SK-N-SH treated with all-trans-retinoic acid at 6 μM for 48 hours (cell line): ENCODE measurements around the gene DCHS2.

Source experiments
- ATAC-seq: fragments of 200-7000 bp; cut with Tn5 transposase; 3 replicates; pipeline ENCODE4 v1.9.1; 2020; ENCODE audit warnings: mild to moderate bottlenecking, moderate library complexity
- ARNTL ChIP-seq: fragments of 450-650 bp; formaldehyde crosslinking; IDR thresholded peaks from 2 replicates; pipeline ENCODE4 v1.5.0; 2020; ENCODE audit warnings: low read depth, mild to moderate bottlenecking, moderate library complexity, borderline replicate concordance
- BACH2 ChIP-seq: fragments of 250-450 bp; sonication (Bioruptor Pico); IDR thresholded peaks from 2 replicates; pipeline ENCODE4 v1.9.0; 2021; ENCODE audit warnings: mild to moderate bottlenecking, borderline replicate concordance
- CSDC2 ChIP-seq: fragments of 250-450 bp; sonication (Bioruptor Pico); IDR thresholded peaks from 2 replicates; pipeline ENCODE4 v1.5.0; 2020; ENCODE audit warnings: mild to moderate bottlenecking, moderate library complexity
- GLIS3 ChIP-seq: fragments of 250-450 bp; sonication (Bioruptor Pico); IDR thresholded peaks from 2 replicates; pipeline ENCODE4 v1.5.0; 2020; ENCODE audit warnings: mild to moderate bottlenecking, moderate library complexity
- ISL1 ChIP-seq: fragments of 250-450 bp; sonication (Bioruptor Pico); IDR thresholded peaks from 2 replicates; pipeline ENCODE4 v2.1.2; 2022; ENCODE audit warnings: mild to moderate bottlenecking, moderate library complexity
- OSR1 ChIP-seq: fragments of 250-450 bp; sonication (Bioruptor Pico); IDR thresholded peaks from 2 replicates; pipeline ENCODE4 v1.8.0; 2022; ENCODE audit warnings: moderate library complexity, mild to moderate bottlenecking, inconsistent platforms
- PPARA ChIP-seq: fragments of 250-450 bp; sonication (Bioruptor Pico); IDR thresholded peaks from 2 replicates; pipeline ENCODE4 v1.5.0; 2020; ENCODE audit warnings: mild to moderate bottlenecking, borderline replicate concordance
- RARB ChIP-seq: fragments of 250-450 bp; sonication (Bioruptor Pico); IDR thresholded peaks from 2 replicates; pipeline ENCODE4 v1.8.0; 2021; ENCODE audit warnings: mild to moderate bottlenecking, moderate library complexity
- TCF4 ChIP-seq: fragments of 250-450 bp; sonication (Bioruptor Pico); IDR thresholded peaks from 2 replicates; pipeline ENCODE4 v1.8.0; 2021; ENCODE audit warnings: mild to moderate bottlenecking, moderate library complexity, borderline replicate concordance
- ZC3H10 ChIP-seq: fragments of 250-450 bp; sonication (Bioruptor Pico); IDR thresholded peaks from 2 replicates; pipeline ENCODE4 v1.5.1; 2021; ENCODE audit warnings: mild to moderate bottlenecking, moderate library complexity
- ZFP3 ChIP-seq: fragments of 250-450 bp; sonication (Bioruptor Pico); IDR thresholded peaks from 2 replicates; pipeline ENCODE4 v1.5.0; 2020; ENCODE audit warnings: mild to moderate bottlenecking, moderate library complexity
- ZNF565 ChIP-seq: fragments of 450-650 bp; formaldehyde crosslinking; conservative IDR thresholded peaks from 2 replicates; pipeline ENCODE4 v1.5.0; 2020; ENCODE audit warnings: low read depth, mild to moderate bottlenecking, moderate library complexity
- ZNF70 ChIP-seq: fragments of 450-650 bp; formaldehyde crosslinking; IDR thresholded peaks from 2 replicates; pipeline ENCODE4 v1.5.0; 2020; ENCODE audit warnings: mild to moderate bottlenecking, moderate library complexity
- ZNF8 ChIP-seq: fragments of 450-650 bp; formaldehyde crosslinking; IDR thresholded peaks from 2 replicates; pipeline ENCODE4 v1.5.0; 2020; ENCODE audit warnings: mild to moderate bottlenecking, moderate library complexity
- TF ChIP-seq, protein P1 (sequence below): fragments of 250-450 bp; sonication (Bioruptor Pico); IDR thresholded peaks from 2 replicates; pipeline ENCODE4 v1.5.0; 2020; ENCODE audit warnings: mild to moderate bottlenecking, moderate library complexity
- TF ChIP-seq, protein P2 (sequence below): fragments of 250-450 bp; sonication (Bioruptor Pico); IDR thresholded peaks from 2 replicates; pipeline ENCODE4 v1.8.0; 2020; ENCODE audit warnings: mild to moderate bottlenecking, moderate library complexity, borderline replicate concordance
- TF ChIP-seq, protein P3 (sequence below): fragments of 250-450 bp; sonication (Bioruptor Pico); IDR thresholded peaks from 2 replicates; pipeline ENCODE4 v1.8.0; 2021; ENCODE audit warnings: low read depth, mild to moderate bottlenecking, moderate library complexity, borderline replicate concordance
- TF ChIP-seq, protein P4 (sequence below): fragments of 250-450 bp; sonication (Bioruptor Pico); IDR thresholded peaks from 2 replicates; pipeline ENCODE4 v1.5.1; 2021; ENCODE audit warnings: mild to moderate bottlenecking, moderate library complexity

DCHS2 gene

DNA sequence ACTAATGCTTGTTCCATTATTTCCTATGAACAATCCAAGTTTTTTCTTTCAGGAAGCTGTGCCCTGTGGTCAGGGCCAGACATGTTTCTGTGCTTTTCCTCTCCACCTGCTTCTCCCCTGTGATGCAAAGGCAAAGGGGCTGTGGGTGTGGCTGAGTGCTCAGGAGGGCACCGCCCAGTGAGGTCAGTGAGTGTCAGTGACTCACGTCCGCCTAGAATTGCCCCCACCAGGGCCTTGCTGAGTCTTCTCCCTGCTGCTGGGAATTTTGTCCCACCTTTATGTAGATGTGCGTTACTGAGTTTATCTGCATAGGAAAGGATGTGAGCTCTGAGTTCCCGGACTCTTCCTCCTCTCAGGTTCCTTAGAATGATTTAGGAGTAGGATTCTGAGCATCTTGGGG lies 283.2 kb downstream of the DCHS2 start:
- TF ChIP-seq ISL1 (CRISPR knock-in tag) (no peak), BACH2 (CRISPR knock-in tag) (no peak), RARB (CRISPR knock-in tag) (no peak)
- TF ChIP-seq, protein P1, sequence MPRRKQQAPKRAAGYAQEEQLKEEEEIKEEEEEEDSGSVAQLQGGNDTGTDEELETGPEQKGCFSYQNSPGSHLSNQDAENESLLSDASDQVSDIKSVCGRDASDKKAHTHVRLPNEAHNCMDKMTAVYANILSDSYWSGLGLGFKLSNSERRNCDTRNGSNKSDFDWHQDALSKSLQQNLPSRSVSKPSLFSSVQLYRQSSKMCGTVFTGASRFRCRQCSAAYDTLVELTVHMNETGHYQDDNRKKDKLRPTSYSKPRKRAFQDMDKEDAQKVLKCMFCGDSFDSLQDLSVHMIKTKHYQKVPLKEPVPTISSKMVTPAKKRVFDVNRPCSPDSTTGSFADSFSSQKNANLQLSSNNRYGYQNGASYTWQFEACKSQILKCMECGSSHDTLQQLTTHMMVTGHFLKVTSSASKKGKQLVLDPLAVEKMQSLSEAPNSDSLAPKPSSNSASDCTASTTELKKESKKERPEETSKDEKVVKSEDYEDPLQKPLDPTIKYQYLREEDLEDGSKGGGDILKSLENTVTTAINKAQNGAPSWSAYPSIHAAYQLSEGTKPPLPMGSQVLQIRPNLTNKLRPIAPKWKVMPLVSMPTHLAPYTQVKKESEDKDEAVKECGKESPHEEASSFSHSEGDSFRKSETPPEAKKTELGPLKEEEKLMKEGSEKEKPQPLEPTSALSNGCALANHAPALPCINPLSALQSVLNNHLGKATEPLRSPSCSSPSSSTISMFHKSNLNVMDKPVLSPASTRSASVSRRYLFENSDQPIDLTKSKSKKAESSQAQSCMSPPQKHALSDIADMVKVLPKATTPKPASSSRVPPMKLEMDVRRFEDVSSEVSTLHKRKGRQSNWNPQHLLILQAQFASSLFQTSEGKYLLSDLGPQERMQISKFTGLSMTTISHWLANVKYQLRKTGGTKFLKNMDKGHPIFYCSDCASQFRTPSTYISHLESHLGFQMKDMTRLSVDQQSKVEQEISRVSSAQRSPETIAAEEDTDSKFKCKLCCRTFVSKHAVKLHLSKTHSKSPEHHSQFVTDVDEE, result no peak

DNA sequence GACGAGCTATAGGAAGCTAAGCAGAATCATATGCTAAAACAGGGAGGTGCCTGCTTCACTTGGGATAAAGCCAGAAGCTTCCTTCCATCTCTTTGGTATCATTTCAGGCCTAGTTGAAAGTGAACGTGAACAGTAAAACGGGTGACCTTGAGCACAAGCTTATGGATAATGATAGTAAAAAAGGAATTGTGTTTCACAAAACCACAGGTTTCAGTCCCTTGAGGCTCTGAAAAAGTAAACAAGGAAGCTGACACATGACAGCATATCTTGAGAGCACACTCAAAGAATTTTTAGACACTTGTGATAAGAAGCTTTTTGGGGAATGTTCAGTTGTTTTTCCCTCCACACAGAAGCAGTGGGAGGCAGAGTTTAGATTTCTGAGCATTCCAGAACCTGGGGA lies 286.1 kb downstream of the DCHS2 start:
- no peak for ATAC-seq

More for the DNA sequence above, 283.2 kb downstream of the DCHS2 start:
- no peak for ATAC-seq

DNA sequence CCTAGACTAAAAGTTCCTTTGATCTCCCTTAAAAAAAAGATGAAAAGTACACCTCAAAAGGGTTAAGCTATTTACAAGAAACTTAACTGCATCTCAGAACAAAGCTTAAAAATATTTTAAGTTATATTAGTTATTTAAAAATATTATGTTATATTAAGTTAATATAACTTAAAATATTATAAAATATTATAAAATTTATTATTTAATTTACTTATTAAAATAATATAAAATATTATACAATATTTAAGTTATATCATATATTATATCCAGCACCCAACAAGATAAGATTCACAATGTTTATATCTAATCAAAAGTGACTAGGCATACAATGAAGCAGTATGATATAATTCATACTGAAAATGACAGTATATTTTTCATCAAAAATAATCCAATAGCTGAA lies 296.9 kb downstream of the DCHS2 start:
- no peak for ATAC-seq
- TF ChIP-seq, protein P2, sequence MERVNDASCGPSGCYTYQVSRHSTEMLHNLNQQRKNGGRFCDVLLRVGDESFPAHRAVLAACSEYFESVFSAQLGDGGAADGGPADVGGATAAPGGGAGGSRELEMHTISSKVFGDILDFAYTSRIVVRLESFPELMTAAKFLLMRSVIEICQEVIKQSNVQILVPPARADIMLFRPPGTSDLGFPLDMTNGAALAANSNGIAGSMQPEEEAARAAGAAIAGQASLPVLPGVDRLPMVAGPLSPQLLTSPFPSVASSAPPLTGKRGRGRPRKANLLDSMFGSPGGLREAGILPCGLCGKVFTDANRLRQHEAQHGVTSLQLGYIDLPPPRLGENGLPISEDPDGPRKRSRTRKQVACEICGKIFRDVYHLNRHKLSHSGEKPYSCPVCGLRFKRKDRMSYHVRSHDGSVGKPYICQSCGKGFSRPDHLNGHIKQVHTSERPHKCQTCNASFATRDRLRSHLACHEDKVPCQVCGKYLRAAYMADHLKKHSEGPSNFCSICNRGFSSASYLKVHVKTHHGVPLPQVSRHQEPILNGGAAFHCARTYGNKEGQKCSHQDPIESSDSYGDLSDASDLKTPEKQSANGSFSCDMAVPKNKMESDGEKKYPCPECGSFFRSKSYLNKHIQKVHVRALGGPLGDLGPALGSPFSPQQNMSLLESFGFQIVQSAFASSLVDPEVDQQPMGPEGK (CRISPR knock-in tag), result no peak
- no peak for TF ChIP-seq ISL1 (CRISPR knock-in tag)
- TF ChIP-seq PPARA, result no peak
- TF ChIP-seq, protein P3, sequence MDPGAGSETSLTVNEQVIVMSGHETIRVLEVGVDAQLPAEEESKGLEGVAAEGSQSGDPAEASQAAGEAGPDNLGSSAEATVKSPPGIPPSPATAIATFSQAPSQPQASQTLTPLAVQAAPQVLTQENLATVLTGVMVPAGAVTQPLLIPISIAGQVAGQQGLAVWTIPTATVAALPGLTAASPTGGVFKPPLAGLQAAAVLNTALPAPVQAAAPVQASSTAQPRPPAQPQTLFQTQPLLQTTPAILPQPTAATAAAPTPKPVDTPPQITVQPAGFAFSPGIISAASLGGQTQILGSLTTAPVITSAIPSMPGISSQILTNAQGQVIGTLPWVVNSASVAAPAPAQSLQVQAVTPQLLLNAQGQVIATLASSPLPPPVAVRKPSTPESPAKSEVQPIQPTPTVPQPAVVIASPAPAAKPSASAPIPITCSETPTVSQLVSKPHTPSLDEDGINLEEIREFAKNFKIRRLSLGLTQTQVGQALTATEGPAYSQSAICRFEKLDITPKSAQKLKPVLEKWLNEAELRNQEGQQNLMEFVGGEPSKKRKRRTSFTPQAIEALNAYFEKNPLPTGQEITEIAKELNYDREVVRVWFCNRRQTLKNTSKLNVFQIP, result no peak
- TF ChIP-seq CSDC2 (CRISPR knock-in tag), result no peak
- TF ChIP-seq, protein P4, sequence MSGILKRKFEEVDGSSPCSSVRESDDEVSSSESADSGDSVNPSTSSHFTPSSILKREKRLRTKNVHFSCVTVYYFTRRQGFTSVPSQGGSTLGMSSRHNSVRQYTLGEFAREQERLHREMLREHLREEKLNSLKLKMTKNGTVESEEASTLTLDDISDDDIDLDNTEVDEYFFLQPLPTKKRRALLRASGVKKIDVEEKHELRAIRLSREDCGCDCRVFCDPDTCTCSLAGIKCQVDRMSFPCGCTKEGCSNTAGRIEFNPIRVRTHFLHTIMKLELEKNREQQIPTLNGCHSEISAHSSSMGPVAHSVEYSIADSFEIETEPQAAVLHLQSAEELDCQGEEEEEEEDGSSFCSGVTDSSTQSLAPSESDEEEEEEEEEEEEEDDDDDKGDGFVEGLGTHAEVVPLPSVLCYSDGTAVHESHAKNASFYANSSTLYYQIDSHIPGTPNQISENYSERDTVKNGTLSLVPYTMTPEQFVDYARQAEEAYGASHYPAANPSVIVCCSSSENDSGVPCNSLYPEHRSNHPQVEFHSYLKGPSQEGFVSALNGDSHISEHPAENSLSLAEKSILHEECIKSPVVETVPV (CRISPR knock-in tag), result no peak
- TF ChIP-seq GLIS3, result no peak

More for the DNA sequence above, 286.1 kb downstream of the DCHS2 start:
- TF ChIP-seq, protein P2 (CRISPR knock-in tag), result no peak
- TF ChIP-seq, protein P1, result no peak
- TF ChIP-seq BACH2 (CRISPR knock-in tag) (no peak), ZC3H10 (CRISPR knock-in tag) (no peak), ZFP3 (CRISPR knock-in tag) (no peak), OSR1 (CRISPR knock-in tag) (no peak), PPARA (no peak), CSDC2 (CRISPR knock-in tag) (no peak), TCF4 (CRISPR knock-in tag) (no peak), ZNF70 (no peak), GLIS3 (no peak), ARNTL (CRISPR knock-in tag) (no peak), ZNF565 (no peak), ZNF8 (no peak)
- TF ChIP-seq, protein P4 (CRISPR knock-in tag), result no peak
- TF ChIP-seq, protein P3, result no peak
